ENCODE results near the gene HOXB8. TPM values are rescaled to one million over a fixed set of nuclear protein-coding genes. Genes with fewer than 3 reads are reported as not detected.

The HOXB8 gene
- total RNA-seq, 2 experiments from 2014 or later: not detected

DNA sequence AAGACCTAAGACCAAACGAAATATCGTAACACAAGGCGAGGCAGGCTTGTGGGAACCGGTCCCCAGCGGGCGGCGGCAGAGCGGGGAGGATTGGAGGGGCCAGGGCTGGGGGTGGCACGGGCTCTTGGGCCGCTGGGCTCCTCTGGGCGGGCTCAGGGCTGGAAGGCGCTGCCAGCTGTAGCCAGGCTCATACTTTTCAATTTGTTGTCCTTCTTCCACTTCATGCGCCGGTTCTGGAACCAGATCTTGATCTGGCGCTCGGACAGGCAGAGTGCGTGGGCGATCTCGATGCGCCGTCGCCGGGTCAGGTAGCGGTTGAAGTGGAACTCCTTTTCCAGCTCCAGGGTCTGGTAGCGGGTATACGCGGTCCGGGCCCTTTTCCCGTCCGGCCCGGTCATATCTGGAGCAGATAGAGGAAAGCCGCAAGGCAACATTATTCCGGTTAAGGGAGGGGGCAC lies 23.0 kb downstream of the HOXB8 start:
- H3K27ac Mint-ChIP-seq: no peak overlapping the region
- H3K36me3 Mint-ChIP-seq: no peaks in the 10 kb centered on the region
- H3K4me1 Mint-ChIP-seq: peaks cover 31% of the 10 kb centered on the region
- no peak overlapping the region for H3K4me3 Mint-ChIP-seq
- DNase-seq: no peak
- peaks cover 98% of the 10 kb centered on the region for H3K27me3 Mint-ChIP-seq
- no peaks in the 10 kb centered on the region for H3K9me3 Mint-ChIP-seq

- Mint-ChIP-seq H3K4me1 (peaks cover 28% of the 10 kb centered on the region), H3K27ac (no peak overlapping the region), H3K36me3 (no peaks in the 10 kb centered on the region), H3K4me3 (no peak overlapping the region), H3K27me3 (peaks cover 98% of the 10 kb centered on the region), H3K9me3 (no peaks in the 10 kb centered on the region)
- no peak for DNase-seq
These were observed 23.6 kb downstream of the HOXB8 start for GRCh38 chr17:48591255-48592056.

GRCh38 chr17:48590607-48591161 lies 24.4 kb downstream of the HOXB8 start:
- H3K4me3 Mint-ChIP-seq: no peak overlapping the region
- no peak overlapping the region for H3K27ac Mint-ChIP-seq
- peaks cover 98% of the 10 kb centered on the region for H3K27me3 Mint-ChIP-seq
- peaks cover 2% of the 10 kb centered on the region for H3K36me3 Mint-ChIP-seq
- no peaks in the 10 kb centered on the region for H3K9me3 Mint-ChIP-seq
- peaks cover 32% of the 10 kb centered on the region for H3K4me1 Mint-ChIP-seq
- no peak for DNase-seq

- Mint-ChIP-seq H3K9me3 (no peaks in the 10 kb centered on the region), H3K27ac (no peak within 1 kb of the TSS), H3K4me3 (no peak within 1 kb of the TSS), H3K36me3 (peaks cover 2% of the 10 kb centered on the region), H3K27me3 (peaks cover 98% of the 10 kb centered on the region), H3K4me1 (peaks cover 35% of the 10 kb centered on the region)
- no peak for DNase-seq
These were observed 25.1 kb downstream of the HOXB8 start, which contains the start of gene HOXB3 for GRCh38 chr17:48589831-48590606. Gene HOXB3, minus strand, starts transcription at chr17:48590241. Its CDS starts 37,767 bp downstream, at chr17:48552474.

DNA sequence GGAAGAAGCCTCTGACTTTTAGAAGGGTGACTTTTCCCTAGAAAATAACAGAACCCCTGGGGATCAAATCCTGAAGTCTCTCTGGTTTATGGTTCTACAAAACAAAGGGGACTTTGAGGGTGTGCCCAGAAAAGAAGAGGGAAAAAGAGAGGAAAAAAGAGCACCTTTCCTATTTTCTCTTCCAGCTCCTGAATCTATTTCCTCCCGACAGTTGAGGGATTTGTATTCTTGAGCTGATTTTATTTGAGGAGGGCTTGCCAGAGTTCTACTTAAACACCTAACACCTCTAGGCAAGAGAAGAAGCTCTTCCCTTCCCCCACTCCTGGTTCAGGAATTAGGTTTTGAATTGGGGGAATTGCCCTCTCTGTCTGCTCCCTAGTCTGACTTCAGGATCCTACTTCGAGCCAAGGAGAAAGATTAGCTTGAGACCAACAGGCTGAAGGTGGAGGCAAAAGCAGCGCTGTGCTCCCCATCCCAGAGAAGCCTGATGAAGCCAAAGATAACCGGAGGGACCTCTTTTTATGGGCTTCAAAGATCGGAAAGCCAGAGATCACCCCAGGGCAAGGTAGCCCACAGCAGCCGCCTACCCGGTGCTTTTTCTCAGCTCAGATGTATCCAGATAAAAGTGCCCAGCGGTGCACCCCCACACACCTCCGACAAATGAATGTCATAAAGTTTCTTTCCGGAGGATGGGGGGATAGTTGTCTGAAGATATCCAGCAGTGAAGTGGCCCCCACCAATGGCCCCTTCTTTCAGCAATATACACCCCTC lies 25.8 kb downstream of the HOXB8 start:
- DNase-seq: no peak
- peaks cover 2% of the 10 kb centered on the region for H3K36me3 Mint-ChIP-seq
- H3K27me3 Mint-ChIP-seq: peaks cover 99% of the 10 kb centered on the region
- H3K9me3 Mint-ChIP-seq: no peaks in the 10 kb centered on the region
- no peak overlapping the region for H3K27ac Mint-ChIP-seq
- no peak overlapping the region for H3K4me3 Mint-ChIP-seq
- H3K4me1 Mint-ChIP-seq: peaks cover 39% of the 10 kb centered on the region

- no peak overlapping the region for H3K27ac Mint-ChIP-seq
- H3K9me3 Mint-ChIP-seq: no peaks in the 10 kb centered on the region
These were observed 26.6 kb downstream of the HOXB8 start for GRCh38 chr17:48588528-48588927.

DNA sequence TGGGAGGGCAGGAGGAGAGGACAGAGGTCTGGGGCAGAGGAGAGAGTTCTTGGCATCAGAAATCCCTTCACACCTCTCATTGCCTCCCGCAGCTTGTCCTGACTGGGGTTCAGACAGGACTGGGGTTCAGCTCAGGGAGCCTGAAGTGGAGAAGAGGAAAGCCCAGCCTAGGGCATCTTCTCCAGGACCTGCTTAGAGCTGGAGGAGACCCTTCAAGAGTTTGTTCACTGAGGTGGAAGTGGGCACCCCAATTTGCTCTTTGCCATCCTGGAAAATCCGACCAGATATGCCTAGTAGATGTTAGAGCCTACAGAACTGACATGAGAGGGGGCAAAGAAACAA lies 27.0 kb downstream of the HOXB8 start:
- Mint-ChIP-seq H3K4me3 (no peak overlapping the region), H3K9me3 (no peaks in the 10 kb centered on the region), H3K36me3 (peaks cover 2% of the 10 kb centered on the region), H3K4me1 (peaks cover 34% of the 10 kb centered on the region), H3K27me3 (peaks cover 99% of the 10 kb centered on the region), H3K27ac (no peak overlapping the region)
- DNase-seq: no peak

More at GRCh38 chr17:48588528-48588927, 26.6 kb downstream of the HOXB8 start:
- Mint-ChIP-seq H3K4me1 (peaks cover 39% of the 10 kb centered on the region), H3K36me3 (peaks cover 2% of the 10 kb centered on the region), H3K4me3 (no peak overlapping the region), H3K27me3 (peaks cover 99% of the 10 kb centered on the region)
- no peak for DNase-seq

DNA sequence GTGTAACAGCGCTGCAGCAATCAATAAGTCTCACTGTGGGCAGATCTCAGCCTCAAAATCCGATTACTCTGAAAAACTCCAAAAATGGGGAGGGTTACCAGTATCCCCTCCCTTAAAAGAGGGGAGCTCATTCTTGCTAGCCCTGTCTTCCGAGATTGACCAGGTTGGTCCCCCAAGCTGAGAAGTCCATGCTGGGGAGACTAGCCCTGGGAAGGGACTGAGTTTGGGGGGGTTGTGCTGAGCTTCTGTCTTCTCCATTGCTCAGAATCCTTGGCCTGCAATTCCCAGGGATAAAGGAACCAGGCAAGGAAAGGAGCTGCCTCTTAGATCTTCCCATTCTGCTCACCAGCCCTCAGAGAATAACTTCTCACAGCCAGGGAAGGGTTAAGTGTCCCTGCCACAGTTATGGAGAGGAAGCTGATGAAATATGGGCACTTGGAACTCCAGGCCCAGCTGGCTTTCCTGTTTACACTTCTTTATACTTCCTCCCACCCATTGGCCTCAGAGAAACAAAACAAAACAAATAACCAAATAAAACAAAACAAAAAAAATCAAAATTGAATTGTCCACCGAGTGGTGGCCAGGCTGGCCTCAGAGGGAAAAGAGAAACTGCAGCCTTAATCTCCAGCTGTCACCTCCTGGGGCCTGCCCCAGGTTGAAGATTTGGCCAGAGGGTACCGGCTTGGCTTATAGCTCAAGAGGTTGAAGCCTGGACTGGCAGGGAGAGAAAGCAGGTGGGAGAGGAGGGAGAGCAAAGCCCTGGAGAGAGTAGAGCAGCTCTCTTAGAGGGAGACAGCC lies 27.6 kb downstream of the HOXB8 start:
- H3K4me3 Mint-ChIP-seq: no peak overlapping the region
- peaks cover 99% of the 10 kb centered on the region for H3K27me3 Mint-ChIP-seq
- peaks cover 2% of the 10 kb centered on the region for H3K36me3 Mint-ChIP-seq
- peaks cover 31% of the 10 kb centered on the region for H3K4me1 Mint-ChIP-seq
- no peak overlapping the region for H3K27ac Mint-ChIP-seq
- DNase-seq: no peak
- H3K9me3 Mint-ChIP-seq: no peaks in the 10 kb centered on the region

DNA sequence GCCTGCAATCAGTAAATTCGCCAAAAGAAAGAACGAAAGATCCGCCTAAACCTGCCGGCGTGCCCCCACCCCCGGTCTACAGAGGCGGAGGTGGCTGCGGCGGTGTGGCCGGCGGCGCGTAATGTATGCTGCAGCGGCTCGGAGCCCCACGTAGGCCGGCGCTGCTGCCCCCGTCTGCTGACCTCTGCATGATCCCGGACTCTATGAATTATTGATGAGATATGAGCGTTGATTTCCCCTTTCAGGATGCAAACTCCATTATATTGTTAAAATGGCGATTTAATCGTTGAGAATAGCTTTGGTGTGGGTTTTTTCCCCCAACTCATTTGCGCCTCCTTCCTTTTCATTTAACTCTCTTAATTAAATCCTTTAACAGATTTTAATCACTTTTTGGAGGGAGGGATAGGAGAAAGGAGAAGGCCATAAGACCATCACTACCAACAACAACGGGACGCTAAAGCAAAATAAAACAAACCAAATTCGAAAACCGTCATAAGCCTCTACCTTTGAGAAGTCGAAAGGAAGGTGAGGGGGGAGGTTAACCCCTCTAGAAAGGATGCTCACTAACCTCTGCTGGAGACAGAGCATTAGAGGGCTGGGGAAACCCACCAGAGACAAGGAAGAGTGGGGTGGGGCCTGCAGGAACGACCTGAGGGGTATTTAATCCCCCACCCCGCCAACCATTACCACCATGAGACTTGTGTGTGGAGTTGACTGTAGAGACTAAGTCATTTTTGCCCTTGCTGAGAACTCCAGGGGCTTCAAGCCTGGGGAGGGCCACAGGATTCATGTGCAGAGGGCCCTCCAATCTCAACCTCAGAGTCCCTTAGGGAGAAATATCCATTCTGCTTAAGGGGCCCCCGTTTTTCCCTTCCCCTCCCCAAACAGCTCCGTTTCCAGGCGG lies 28.5 kb downstream of the HOXB8 start:
- Mint-ChIP-seq H3K36me3 (peaks cover 2% of the 10 kb centered on the region), H3K27ac (no peak overlapping the region), H3K27me3 (peaks cover 97% of the 10 kb centered on the region), H3K4me3 (peak overlapping the region; percentile 85), H3K9me3 (no peaks in the 10 kb centered on the region), H3K4me1 (peaks cover 32% of the 10 kb centered on the region)
- peak; percentile 58 for DNase-seq

DNA sequence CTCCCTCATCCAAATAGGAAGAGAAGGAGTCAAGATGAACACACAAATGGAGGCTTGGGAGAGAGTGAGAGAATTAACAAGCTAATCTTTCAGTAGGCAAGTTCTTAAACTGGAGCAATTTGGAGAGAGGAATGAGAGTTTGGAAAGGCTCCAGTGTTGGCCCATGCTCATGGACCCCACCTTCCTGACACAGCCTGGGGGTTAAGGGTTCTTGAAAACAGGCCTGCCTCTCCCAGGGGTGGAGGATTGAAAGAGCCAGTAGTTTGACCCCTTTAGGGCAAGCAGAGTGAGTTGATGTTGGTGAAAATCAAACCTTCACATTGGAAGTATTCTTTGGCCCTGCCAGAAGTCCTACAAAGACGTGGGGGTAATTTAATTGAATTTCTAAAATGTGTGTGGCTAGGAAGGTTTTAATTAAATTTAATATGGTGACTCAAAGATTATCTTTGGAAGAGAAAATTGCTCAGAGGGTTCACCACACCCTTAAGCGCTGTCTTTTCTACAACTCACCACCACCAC lies 30.8 kb downstream of the HOXB8 start:
- no peak overlapping the region for H3K27ac Mint-ChIP-seq
- no peak overlapping the region for H3K4me3 Mint-ChIP-seq
- DNase-seq: no peak
- H3K27me3 Mint-ChIP-seq: peaks cover 98% of the 10 kb centered on the region
- H3K9me3 Mint-ChIP-seq: no peaks in the 10 kb centered on the region
- peaks cover 46% of the 10 kb centered on the region for H3K4me1 Mint-ChIP-seq
- peaks cover 2% of the 10 kb centered on the region for H3K36me3 Mint-ChIP-seq

- peaks cover 2% of the 10 kb centered on the region for H3K36me3 Mint-ChIP-seq
- H3K4me3 Mint-ChIP-seq: no peak overlapping the region
- H3K4me1 Mint-ChIP-seq: peaks cover 50% of the 10 kb centered on the region
- peaks cover 98% of the 10 kb centered on the region for H3K27me3 Mint-ChIP-seq
- no peak for DNase-seq
- H3K27ac Mint-ChIP-seq: no peak overlapping the region
- H3K9me3 Mint-ChIP-seq: no peaks in the 10 kb centered on the region
These were observed 31.3 kb downstream of the HOXB8 start for GRCh38 chr17:48583708-48584222.

GRCh38 chr17:48582750-48583069 lies 32.4 kb downstream of the HOXB8 start:
- H3K9me3 Mint-ChIP-seq: no peaks in the 10 kb centered on the region
- DNase-seq: no peak

More at GRCh38 chr17:48582750-48583069, 32.4 kb downstream of the HOXB8 start:
- peak overlapping the region; percentile 14 for H3K27ac Mint-ChIP-seq
- peaks cover 51% of the 10 kb centered on the region for H3K4me1 Mint-ChIP-seq
- peaks cover 89% of the 10 kb centered on the region for H3K27me3 Mint-ChIP-seq
- H3K4me3 Mint-ChIP-seq: peak overlapping the region; percentile 56
- peaks cover 2% of the 10 kb centered on the region for H3K36me3 Mint-ChIP-seq

Measured in activated naive CD8-positive, alpha-beta T cell treated with anti-CD3 and anti-CD28 coated beads for 36 hours (primary cell).